Measurements from ENCODE around the gene HOGA1.

DNA sequence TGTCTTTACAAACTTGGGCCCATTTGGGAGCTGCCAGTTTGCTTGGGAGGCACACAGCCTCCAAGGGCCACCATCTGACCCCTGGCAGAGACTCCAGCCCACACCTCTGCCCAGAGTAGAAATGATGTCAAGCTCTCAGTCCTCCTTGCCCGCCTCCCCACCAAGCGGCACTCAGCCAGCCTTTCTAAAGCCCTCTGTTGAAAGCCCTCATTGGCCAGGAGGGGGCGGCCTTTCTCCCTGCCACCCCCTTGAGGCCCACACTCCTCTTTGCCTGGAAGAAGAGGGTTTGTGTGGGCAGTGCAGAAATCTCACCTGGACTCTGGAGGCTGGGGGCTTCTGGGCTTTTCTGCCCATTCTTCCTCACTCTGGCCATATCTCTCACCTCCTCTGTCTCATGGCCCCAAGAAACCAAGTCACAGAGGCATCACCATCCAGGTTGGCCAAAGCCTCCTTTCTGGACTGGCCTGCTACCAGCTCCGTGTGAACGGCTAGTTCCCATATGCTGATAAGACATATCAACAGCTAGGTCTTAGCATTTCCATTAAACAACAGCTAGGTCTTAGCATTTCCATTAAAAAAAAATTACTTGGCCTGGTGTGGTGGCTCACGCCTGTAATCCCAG is 49.3 kb upstream of the HOGA1 start:
- TF ChIP-seq, protein P1, sequence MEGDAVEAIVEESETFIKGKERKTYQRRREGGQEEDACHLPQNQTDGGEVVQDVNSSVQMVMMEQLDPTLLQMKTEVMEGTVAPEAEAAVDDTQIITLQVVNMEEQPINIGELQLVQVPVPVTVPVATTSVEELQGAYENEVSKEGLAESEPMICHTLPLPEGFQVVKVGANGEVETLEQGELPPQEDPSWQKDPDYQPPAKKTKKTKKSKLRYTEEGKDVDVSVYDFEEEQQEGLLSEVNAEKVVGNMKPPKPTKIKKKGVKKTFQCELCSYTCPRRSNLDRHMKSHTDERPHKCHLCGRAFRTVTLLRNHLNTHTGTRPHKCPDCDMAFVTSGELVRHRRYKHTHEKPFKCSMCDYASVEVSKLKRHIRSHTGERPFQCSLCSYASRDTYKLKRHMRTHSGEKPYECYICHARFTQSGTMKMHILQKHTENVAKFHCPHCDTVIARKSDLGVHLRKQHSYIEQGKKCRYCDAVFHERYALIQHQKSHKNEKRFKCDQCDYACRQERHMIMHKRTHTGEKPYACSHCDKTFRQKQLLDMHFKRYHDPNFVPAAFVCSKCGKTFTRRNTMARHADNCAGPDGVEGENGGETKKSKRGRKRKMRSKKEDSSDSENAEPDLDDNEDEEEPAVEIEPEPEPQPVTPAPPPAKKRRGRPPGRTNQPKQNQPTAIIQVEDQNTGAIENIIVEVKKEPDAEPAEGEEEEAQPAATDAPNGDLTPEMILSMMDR (IDR thresholded peaks at IDR 0.05; ENCODE audit: low read length): peak; percentile 47
- TF ChIP-seq EZH2 (IDR thresholded peaks at IDR 0.05; ENCODE audit: borderline replicate concordance, low read length): no peak
